IMR-90 (cell line): ENCODE results near the gene DPY19L1. TPM values are rescaled to one million over a fixed set of nuclear protein-coding genes. Genes with fewer than 3 reads are reported as not detected.
"Not testable (repeated sequence)": the region's sequence is repeated elsewhere in the genome, so short reads cannot be mapped to it uniquely, and the experiment has no call there.

Experiments used
- ATAC-seq: fragments of 200-7000 bp; cut with Tn5 transposase; 2 replicates; pipeline ENCODE4 v1.9.1; 2020; ENCODE audit warnings: low read depth, mild to moderate bottlenecking, moderate library complexity
- BruUV-seq: library from RNA; stranded (reverse); fragments of 400-500 nt; replicated peaks from 2 replicates; lab custom pipeline; 2021; lab: Mats Ljungman, UMichigan
- CTCF ChIA-PET: fragments of 300-600 bp; formaldehyde crosslinking; extraction: SDS; loops from one replicate; lab custom pipeline; 2021; ENCODE audit warnings: antibody characterized with exemption; lab: Yijun Ruan, JAX
- POLR2A ChIA-PET: fragments of 300-600 bp; sonication (Branson Sonifier 250); formaldehyde crosslinking; loops from one replicate; lab custom pipeline; 2022; ENCODE audit warnings: antibody characterized with exemption; ENCODE audit not compliant: unreplicated experiment; lab: Charles Lee
- DNase-seq: peaks from one replicate; pipeline ENCODE4 v3.0.0; 2013
- H2AFZ ChIP-seq: replicated peaks from 2 replicates; pipeline ENCODE3; 2013; ENCODE audit warnings: low read length, mild to moderate bottlenecking; ENCODE audit not compliant: poor library complexity
- H2AK5ac ChIP-seq: 2 replicates; pipeline ENCODE4 v1.6.1; 2013; ENCODE audit warnings: low read depth, low read length, inconsistent platforms
- H2AK9ac ChIP-seq: replicated peaks from 2 replicates; pipeline ENCODE3; 2013; ENCODE audit warnings: mild to moderate bottlenecking, low read depth, low read length, moderate library complexity; ENCODE audit not compliant: poor library complexity
- H2BK120ac ChIP-seq: 2 replicates; pipeline ENCODE4 v1.6.1; 2013; ENCODE audit warnings: low read depth, low read length, inconsistent platforms
- H2BK15ac ChIP-seq: 3 replicates; pipeline ENCODE4 v1.6.1; 2013; ENCODE audit warnings: low read depth, low read length, inconsistent platforms
- H2BK20ac ChIP-seq: 2 replicates; pipeline ENCODE4 v1.6.1; 2013; ENCODE audit warnings: low read depth, mild to moderate bottlenecking, inconsistent platforms, low read length, moderate library complexity
- H2BK5ac ChIP-seq: 2 replicates; pipeline ENCODE4 v1.6.1; 2013; ENCODE audit warnings: mild to moderate bottlenecking, low read depth, low read length, inconsistent platforms; ENCODE audit not compliant: poor library complexity, severe bottlenecking
- H3K14ac ChIP-seq: replicated peaks from 2 replicates; pipeline ENCODE4 v1.6.1; 2013; ENCODE audit warnings: low read depth, low read length, inconsistent platforms
- H3K18ac ChIP-seq: 2 replicates; pipeline ENCODE4 v1.6.1; 2013; ENCODE audit warnings: low read depth, low read length, control low read depth
- H3K23ac ChIP-seq: 2 replicates; pipeline ENCODE4 v1.6.1; 2013; ENCODE audit warnings: low read depth, low read length, inconsistent platforms
- H3K27ac ChIP-seq: 2 replicates; pipeline ENCODE4 v1.5.1; 2013; ENCODE audit warnings: mild to moderate bottlenecking, control low read depth, low read length; ENCODE audit not compliant: insufficient read depth
- H3K27me3 ChIP-seq: 2 replicates; pipeline ENCODE4 v1.6.1; 2013; ENCODE audit warnings: low read length; ENCODE audit not compliant: control insufficient read depth, insufficient read depth
- H3K36me3 ChIP-seq: 2 replicates; pipeline ENCODE4 v1.6.1; 2013; ENCODE audit warnings: low read length, mixed read lengths; ENCODE audit not compliant: control insufficient read depth, insufficient read depth
- H3K4ac ChIP-seq: 2 replicates; pipeline ENCODE4 v1.6.1; 2013; ENCODE audit warnings: low read depth, low read length, inconsistent platforms
- H3K4me1 ChIP-seq: 2 replicates; pipeline ENCODE4 v1.6.1; 2013; ENCODE audit warnings: low read length, mixed read lengths; ENCODE audit not compliant: control insufficient read depth, insufficient read depth
- H3K4me2 ChIP-seq: 2 replicates; pipeline ENCODE4 v1.6.1; 2013; ENCODE audit warnings: low read depth, mild to moderate bottlenecking, control low read depth, low read length, moderate library complexity
- H3K4me3 ChIP-seq: 2 replicates; pipeline ENCODE4 v1.5.1; 2013; ENCODE audit warnings: low read depth, mild to moderate bottlenecking, control low read depth, low read length, moderate library complexity; ENCODE audit not compliant: insufficient read depth
- H3K56ac ChIP-seq: 2 replicates; pipeline ENCODE4 v1.6.1; 2013; ENCODE audit warnings: low read length, inconsistent platforms; ENCODE audit not compliant: insufficient read depth; ENCODE audit errors: extremely low read depth
- H3K79me1 ChIP-seq, 2 experiments: 2 replicates each; pipeline ENCODE4 v1.6.1; 2013; ENCODE audit warnings: low read length in 2 of 2, inconsistent platforms in 1 of 2, low read depth in 1 of 2
- H3K9ac ChIP-seq: 2 replicates; pipeline ENCODE4 v1.6.1; 2013; ENCODE audit warnings: low read depth, low read length, control low read depth
- H3K9me1 ChIP-seq: 2 replicates; pipeline ENCODE4 v1.6.1; 2013; ENCODE audit warnings: low read length, inconsistent platforms; ENCODE audit not compliant: insufficient read depth
- H3K9me3 ChIP-seq: 2 replicates; pipeline ENCODE4 v1.6.1; 2013; ENCODE audit warnings: low read length; ENCODE audit not compliant: control insufficient read depth, insufficient read depth
- H4K20me1 ChIP-seq: 2 replicates; pipeline ENCODE4 v1.6.1; 2013; ENCODE audit warnings: low read length, inconsistent platforms; ENCODE audit not compliant: insufficient read depth
- H4K5ac ChIP-seq: 2 replicates; pipeline ENCODE4 v1.6.1; 2013; ENCODE audit warnings: mild to moderate bottlenecking, low read depth, low read length, control low read depth
- H4K8ac ChIP-seq, 2 experiments: 2 replicates each; pipeline ENCODE4 v1.6.1; 2013; ENCODE audit warnings: low read depth in 2 of 2, low read length in 2 of 2, control low read depth in 1 of 2, inconsistent platforms in 1 of 2
- H4K91ac ChIP-seq: 2 replicates; pipeline ENCODE4 v1.6.1; 2013; ENCODE audit warnings: low read depth, low read length, inconsistent platforms; ENCODE audit not compliant: insufficient read depth
- WGBS, 2 experiments: methylation state at CpG; one replicate each; pipeline versions ENCODE4 v1.1.5 to v1.1.7; 2013; ENCODE audit warnings: missing lambda C conversion rate in 2 of 2; ENCODE audit not compliant: insufficient read length in 1 of 2; ENCODE audit errors: extremely low coverage in 2 of 2; 5-methylcytosine and 5-hydroxymethylcytosine counted together
- dilution Hi-C: fragments of 300-500 bp; cut with HindIII; formaldehyde crosslinking; loops from one replicate; pipeline ENCODE4 v1.14.3; 2018; ENCODE audit warnings: low sequenced_read_pairs; ENCODE audit not compliant: unreplicated experiment
- in situ Hi-C: fragments of 300-500 bp; cut with MboI; formaldehyde crosslinking; loops from 3 replicates; pipeline ENCODE4 v1.14.3; 2019; ENCODE audit warnings: low sequenced_read_pairs, inconsistent platforms, mixed read lengths
- intact Hi-C: fragments of 100-400 bp; cut with micrococcal nuclease; formaldehyde crosslinking; loops from 2 replicates; pipeline ENCODE4 v1.10.0; 2022
- polyA plus RNA-seq, 3 experiments: library from polyadenylated mRNA; depleted of rRNA; stranded (reverse); fragments of >200 nt; gene quantifications; 2 replicates each; pipeline ENCODE4 v1.2.3, GENCODE V29; 2012; ENCODE audit warnings: low replicate concordance in 1 of 3
- total RNA-seq: library from RNA; depleted of rRNA; stranded (reverse); fragments of >200 nt; gene quantifications from 2 replicates; pipeline ENCODE4 v1.2.3, GENCODE V29; 2012

Gene DPY19L1
- total and polyA plus RNA-seq, 2 of the 4 experiments (the other 2 are of a cell fraction), result 12.1 to 12.2 TPM

- H3K4ac ChIP-seq, result not testable (repeated sequence)
These were observed 133.4 kb downstream of the DPY19L1 start for GRCh38 chr7:34903921-34904320.

More at GRCh38 chr7:34903921-34904320, 133.4 kb downstream of the DPY19L1 start:
- H4K5ac ChIP-seq, H3K9me3 ChIP-seq, H4K8ac ChIP-seq, H4K20me1 ChIP-seq, intact Hi-C loops, ATAC-seq, H3K4me2 ChIP-seq, H2BK15ac ChIP-seq, H2AFZ ChIP-seq, in situ Hi-C loops, H3K14ac ChIP-seq, CTCF ChIA-PET, H3K23ac ChIP-seq, H3K27ac ChIP-seq, H2AK5ac ChIP-seq, H3K27me3 ChIP-seq, H2BK5ac ChIP-seq, H3K56ac ChIP-seq, H3K4me1 ChIP-seq, dilution Hi-C loops, BruUV-seq, H3K4me3 ChIP-seq, POLR2A ChIA-PET, DNase-seq, H3K36me3 ChIP-seq, H3K18ac ChIP-seq, H3K79me1 ChIP-seq, H3K9me1 ChIP-seq, H2AK9ac ChIP-seq, H3K9ac ChIP-seq, H2BK20ac ChIP-seq, H2BK120ac ChIP-seq, H4K91ac ChIP-seq: not testable (repeated sequence)
- WGBS, 2 experiments, result no CpG with 5 or more reads among the region's 2 CpGs
